Activated T-helper 1 cell treated with anti-CD3 and anti-CD28 coated beads, Interleukin-12 subunit alpha, Interleukin-12 subunit beta, Interleukin-2, Interleukin-4 antibody, amounts not matched to agents 30 ng/mL and 10 ng/mL and 1 ng/mL, durations not matched to agents 14 hours and 24 hours and 36 hours (primary cell): Measurements from ENCODE around the gene FURIN. TPM values are rescaled to one million over a fixed set of nuclear protein-coding genes. Genes with fewer than 3 reads are reported as not detected.
"Not testable (repeated sequence)": the region's sequence is repeated elsewhere in the genome, so short reads cannot be mapped to it uniquely, and the experiment has no call there.

ENCODE experiments used
- DNase-seq: peaks from one replicate; pipeline ENCODE4 v3.0.0; 2021; ENCODE audit warnings: low spot score
- H3K27ac Mint-ChIP-seq: one replicate; pipeline ENCODE4 v1.8.0; 2021; ENCODE audit warnings: mild to moderate bottlenecking, mixed read lengths
- H3K27me3 Mint-ChIP-seq: one replicate; pipeline ENCODE4 v1.8.0; 2022; ENCODE audit warnings: mild to moderate bottlenecking, moderate library complexity, mixed read lengths; ENCODE audit not compliant: insufficient read depth
- H3K36me3 Mint-ChIP-seq: one replicate; pipeline ENCODE4 v1.8.0; 2021; ENCODE audit warnings: low read depth, mixed read lengths
- H3K4me1 Mint-ChIP-seq: one replicate; pipeline ENCODE4 v1.8.0; 2021; ENCODE audit warnings: low read depth, mixed read lengths
- H3K4me3 Mint-ChIP-seq: one replicate; pipeline ENCODE4 v1.8.0; 2021; ENCODE audit warnings: mild to moderate bottlenecking, moderate library complexity, mixed read lengths
- H3K9me3 Mint-ChIP-seq: one replicate; pipeline ENCODE4 v1.8.0; 2021; ENCODE audit warnings: mixed read lengths
- intact Hi-C: fragments of 100-400 bp; cut with micrococcal nuclease; formaldehyde crosslinking; loops from one replicate; pipeline ENCODE4 v1.15.1; 2024
- total RNA-seq: library from RNA; stranded (reverse); gene quantifications from 2 replicates; pipeline ENCODE4 v1.2.3, GENCODE V29; 2022

The FURIN gene
- total RNA-seq, 1 donor from 2014 or later: 530 TPM

GRCh38 chr15:90905306-90906180, 37.2 kb downstream of the FURIN start:
- peak overlapping the region; percentile 67 for H3K4me3 Mint-ChIP-seq
- peaks cover 39% of the 10 kb centered on the region for H3K36me3 Mint-ChIP-seq
- peak overlapping the region; percentile 38 for H3K27ac Mint-ChIP-seq
- no peaks in the 10 kb centered on the region for H3K9me3 Mint-ChIP-seq
- intact Hi-C loops: no loop called here
- no peak for DNase-seq
- peaks cover 42% of the 10 kb centered on the region for H3K4me1 Mint-ChIP-seq
- no peaks in the 10 kb centered on the region for H3K27me3 Mint-ChIP-seq

GRCh38 chr15:90906181-90906849, 37.9 kb downstream of the FURIN start:
- intact Hi-C loops: no loop called here
- no peak overlapping the region for H3K27ac Mint-ChIP-seq

GRCh38 chr15:90907051-90907660, 38.8 kb downstream of the FURIN start:
- Mint-ChIP-seq H3K27ac (no peak overlapping the region), H3K4me1 (peaks cover 29% of the 10 kb centered on the region), H3K9me3 (no peaks in the 10 kb centered on the region), H3K4me3 (no peak overlapping the region), H3K36me3 (peaks cover 40% of the 10 kb centered on the region), H3K27me3 (no peaks in the 10 kb centered on the region)
- no peak for DNase-seq
- intact Hi-C loops: no loop called here

More at GRCh38 chr15:90906181-90906849, 37.9 kb downstream of the FURIN start:
- no peak for DNase-seq
- H3K9me3 Mint-ChIP-seq: no peaks in the 10 kb centered on the region
- H3K27me3 Mint-ChIP-seq: no peaks in the 10 kb centered on the region
- H3K36me3 Mint-ChIP-seq: peaks cover 40% of the 10 kb centered on the region
- H3K4me3 Mint-ChIP-seq: no peak overlapping the region
- H3K4me1 Mint-ChIP-seq: peaks cover 38% of the 10 kb centered on the region

DNA sequence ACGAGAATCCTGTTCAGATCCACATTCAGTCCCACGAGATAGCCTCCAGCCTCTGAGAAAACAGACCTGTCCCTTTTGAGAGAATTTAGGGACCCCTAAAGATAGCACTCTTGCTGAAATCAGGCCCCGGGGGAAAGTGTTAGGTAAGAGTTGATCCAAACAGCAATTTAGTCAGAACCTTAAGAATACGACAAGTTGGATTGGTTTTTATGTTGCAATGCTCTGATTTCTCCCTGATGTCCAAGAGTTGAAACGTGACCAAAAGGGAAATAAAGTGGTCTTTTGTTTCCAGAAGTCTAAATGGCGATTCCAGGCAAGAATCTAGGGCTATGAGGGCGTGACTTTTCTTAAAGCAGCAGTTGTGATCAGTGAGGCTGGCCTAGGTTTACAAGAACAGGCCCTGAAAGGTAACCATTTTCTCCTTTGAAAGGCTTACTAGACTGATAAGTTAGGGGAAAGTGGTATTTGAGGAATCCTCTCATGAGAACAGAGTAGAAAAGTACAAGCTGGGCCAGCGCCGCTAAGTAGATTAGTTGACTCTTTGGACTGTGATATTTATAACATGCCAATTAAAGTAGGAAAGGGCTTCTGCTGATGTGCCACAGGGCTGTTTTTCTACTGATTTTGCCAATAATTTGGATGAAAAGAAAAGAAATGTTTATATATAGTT, 39.6 kb downstream of the FURIN start:
- Mint-ChIP-seq H3K27me3 (no peaks in the 10 kb centered on the region), H3K27ac (no peak overlapping the region), H3K36me3 (peaks cover 44% of the 10 kb centered on the region), H3K4me3 (no peak overlapping the region), H3K4me1 (peaks cover 29% of the 10 kb centered on the region), H3K9me3 (no peaks in the 10 kb centered on the region)
- intact Hi-C loops: no loop called here
- DNase-seq: no peak

- H3K9me3 Mint-ChIP-seq, H3K27ac Mint-ChIP-seq, intact Hi-C loops, H3K27me3 Mint-ChIP-seq, H3K4me3 Mint-ChIP-seq, DNase-seq: not testable (repeated sequence)
- Mint-ChIP-seq H3K4me1 (peaks cover 22% of the 10 kb centered on the region), H3K36me3 (peaks cover 55% of the 10 kb centered on the region)
Measured at GRCh38 chr15:90909449-90909848, 41.1 kb downstream of the FURIN start.

DNA sequence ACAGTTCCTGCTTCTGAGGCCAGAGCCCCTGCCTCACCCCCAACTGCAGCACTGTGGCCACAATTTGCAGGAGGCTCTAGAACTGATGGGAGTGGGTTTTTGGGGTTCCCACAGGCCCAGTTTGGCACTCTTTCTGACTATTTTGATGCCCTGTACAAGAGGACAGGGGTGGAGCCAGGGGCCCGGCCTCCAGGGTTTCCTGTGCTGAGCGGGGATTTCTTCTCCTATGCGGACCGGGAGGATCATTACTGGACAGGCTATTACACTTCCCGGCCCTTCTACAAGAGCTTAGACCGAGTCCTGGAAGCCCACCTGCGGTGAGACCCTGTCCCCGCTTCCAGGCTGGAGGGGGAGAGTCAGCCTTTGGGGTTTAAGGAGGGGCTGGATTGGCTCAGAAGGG, 41.6 kb downstream of the FURIN start:
- intact Hi-C loops: no loop called here
- peaks cover 21% of the 10 kb centered on the region for H3K4me1 Mint-ChIP-seq
- no peaks in the 10 kb centered on the region for H3K9me3 Mint-ChIP-seq
- H3K4me3 Mint-ChIP-seq: no peak overlapping the region
- H3K27ac Mint-ChIP-seq: no peak overlapping the region
- no peaks in the 10 kb centered on the region for H3K27me3 Mint-ChIP-seq
- H3K36me3 Mint-ChIP-seq: peaks cover 51% of the 10 kb centered on the region
- DNase-seq: no peak

- intact Hi-C loops: no loop called here
- no peaks in the 10 kb centered on the region for H3K9me3 Mint-ChIP-seq
- no peak overlapping the region for H3K27ac Mint-ChIP-seq
- H3K4me3 Mint-ChIP-seq: no peak overlapping the region
- DNase-seq: no peak
- H3K27me3 Mint-ChIP-seq: no peaks in the 10 kb centered on the region
- peaks cover 51% of the 10 kb centered on the region for H3K36me3 Mint-ChIP-seq
- H3K4me1 Mint-ChIP-seq: peaks cover 14% of the 10 kb centered on the region
Measured at GRCh38 chr15:90910441-90911301, 42.3 kb downstream of the FURIN start.

DNA sequence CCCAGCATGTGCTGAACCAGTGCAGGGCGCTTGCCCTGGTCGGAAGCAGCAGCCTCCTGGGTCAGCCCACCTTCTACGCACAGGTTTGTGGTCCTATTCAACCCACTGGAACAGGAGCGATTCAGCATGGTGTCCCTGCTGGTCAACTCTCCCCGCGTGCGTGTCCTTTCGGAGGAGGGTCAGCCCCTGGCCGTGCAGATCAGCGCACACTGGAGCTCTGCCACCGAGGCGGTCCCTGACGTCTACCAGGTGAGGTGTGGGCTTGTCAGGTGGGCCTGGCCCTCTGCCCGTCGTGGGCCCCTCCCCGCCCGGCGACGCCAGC, 42.9 kb downstream of the FURIN start:
- DNase-seq: no peak
- Mint-ChIP-seq H3K36me3 (peaks cover 47% of the 10 kb centered on the region), H3K27me3 (no peaks in the 10 kb centered on the region), H3K4me1 (peaks cover 8% of the 10 kb centered on the region), H3K9me3 (no peaks in the 10 kb centered on the region), H3K4me3 (no peak overlapping the region), H3K27ac (no peak overlapping the region)
- intact Hi-C loops: no loop called here

DNA sequence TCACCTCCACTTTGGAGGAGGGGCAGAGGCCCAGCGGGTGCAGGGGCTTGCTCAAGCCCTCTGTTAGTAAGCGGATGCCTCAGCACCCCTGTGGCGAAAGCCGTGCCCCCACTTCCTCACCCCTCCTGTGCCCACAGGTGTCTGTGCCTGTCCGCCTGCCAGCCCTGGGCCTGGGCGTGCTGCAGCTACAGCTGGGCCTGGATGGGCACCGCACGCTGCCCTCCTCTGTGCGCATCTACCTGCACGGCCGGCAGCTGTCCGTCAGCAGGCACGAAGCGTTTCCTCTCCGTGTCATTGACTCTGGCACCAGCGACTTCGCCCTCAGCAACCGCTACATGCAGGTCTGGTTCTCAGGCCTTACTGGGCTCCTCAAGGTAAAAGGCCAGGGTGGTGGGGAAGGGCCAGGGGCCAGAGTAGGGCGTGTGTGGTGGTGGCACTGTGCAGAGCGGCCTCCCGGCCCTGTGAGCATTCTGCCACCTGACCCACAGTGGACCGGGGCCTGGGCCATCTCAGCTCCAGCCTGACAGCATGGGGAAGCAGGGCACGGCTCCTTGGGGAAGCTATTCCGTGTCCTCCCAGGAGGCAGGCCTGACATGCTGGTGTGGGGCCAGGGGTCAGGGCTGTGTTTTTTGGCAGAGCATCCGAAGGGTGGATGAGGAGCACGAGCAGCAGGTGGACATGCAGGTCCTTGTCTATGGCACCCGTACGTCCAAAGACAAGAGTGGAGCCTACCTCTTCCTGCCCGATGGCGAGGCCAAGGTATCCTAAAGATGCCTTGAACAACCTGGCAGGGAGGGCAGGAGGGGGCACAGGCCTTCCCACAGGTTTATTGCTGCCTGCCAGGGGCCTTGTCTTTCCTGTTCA, 43.8 kb downstream of the FURIN start:
- Mint-ChIP-seq H3K4me3 (no peak overlapping the region), H3K36me3 (peaks cover 50% of the 10 kb centered on the region), H3K27ac (no peak overlapping the region), H3K9me3 (no peaks in the 10 kb centered on the region), H3K4me1 (peaks cover 4% of the 10 kb centered on the region), H3K27me3 (no peaks in the 10 kb centered on the region)
- intact Hi-C loops: no loop called here
- DNase-seq: no peak

- no peak for DNase-seq
- Mint-ChIP-seq H3K4me3 (no peak overlapping the region), H3K27me3 (no peaks in the 10 kb centered on the region), H3K4me1 (peaks cover 4% of the 10 kb centered on the region), H3K9me3 (no peaks in the 10 kb centered on the region), H3K27ac (peak overlapping the region; percentile 34), H3K36me3 (peaks cover 50% of the 10 kb centered on the region)
- intact Hi-C loops: no loop called here
Measured at GRCh38 chr15:90912770-90913075, 44.3 kb downstream of the FURIN start.

DNA sequence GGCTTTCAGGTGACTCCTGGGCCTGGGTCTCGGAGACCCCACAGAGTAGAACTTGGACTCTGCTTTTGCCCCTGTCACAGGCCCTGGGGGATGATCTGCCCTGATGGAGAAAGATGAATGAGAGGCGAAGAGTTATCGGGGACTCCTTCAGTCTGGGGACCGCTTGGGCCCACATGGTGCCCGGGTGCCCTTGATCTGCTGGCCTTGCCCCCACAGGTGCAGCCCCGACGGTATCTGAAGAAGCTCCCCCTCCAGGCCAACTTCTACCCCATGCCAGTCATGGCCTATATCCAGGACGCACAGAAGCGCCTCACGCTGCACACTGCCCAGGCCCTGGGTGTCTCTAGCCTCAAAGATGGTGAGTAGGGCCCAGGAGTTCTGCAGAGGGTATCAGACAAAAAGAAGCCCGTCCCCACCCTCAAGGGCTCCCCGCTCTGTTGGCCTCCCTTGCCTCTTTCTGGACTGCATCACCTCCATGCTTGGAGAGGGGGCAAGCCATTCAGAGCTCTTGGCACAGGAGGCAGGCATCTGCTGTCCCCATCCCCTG, 45.1 kb downstream of the FURIN start:
- no peaks in the 10 kb centered on the region for H3K27me3 Mint-ChIP-seq
- H3K27ac Mint-ChIP-seq: no peak overlapping the region
- H3K4me1 Mint-ChIP-seq: no peaks in the 10 kb centered on the region
- H3K9me3 Mint-ChIP-seq: no peaks in the 10 kb centered on the region
- intact Hi-C loops: no loop called here
- no peak overlapping the region for H3K4me3 Mint-ChIP-seq
- DNase-seq: no peak
- peaks cover 52% of the 10 kb centered on the region for H3K36me3 Mint-ChIP-seq
